ENCODE results near the gene CDHR3. TPM values are rescaled to one million over a fixed set of nuclear protein-coding genes. Genes with fewer than 3 reads are reported as not detected.
A peak's percentile ranks its signal among the peaks of the same experiment; 100 is the strongest.

Gene CDHR3
- total and polyA plus RNA-seq, 2 donors from 2014 or later = 3.6 to 7.1 TPM

DNA sequence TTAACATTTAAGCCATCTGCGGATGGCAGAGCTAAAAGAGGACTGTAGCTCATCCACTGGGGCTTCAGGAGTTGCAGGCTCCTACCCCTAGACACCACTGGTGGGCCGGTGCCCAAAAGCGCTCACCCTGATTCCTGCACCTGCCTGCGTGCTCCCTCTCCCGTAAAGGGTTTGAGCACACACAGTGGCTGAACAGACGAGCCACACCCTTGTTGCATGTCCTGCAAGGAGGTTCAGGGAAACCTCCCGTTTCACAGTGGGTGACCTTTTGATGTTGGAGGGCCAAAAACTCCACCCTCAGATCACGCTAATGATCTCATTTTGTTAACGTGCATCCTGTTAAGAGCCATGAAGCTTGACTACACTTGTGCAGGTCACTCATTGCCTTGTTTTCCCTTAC, 111.2 kb downstream of the CDHR3 start:
- H3K9me3 ChIP-seq (ENCODE audit: control insufficient read depth in 2 of 3, insufficient read depth in 1 of 3, low read length in 3 of 3) = no peaks in the 10 kb centered on the region
- TF ChIP-seq, protein P1, sequence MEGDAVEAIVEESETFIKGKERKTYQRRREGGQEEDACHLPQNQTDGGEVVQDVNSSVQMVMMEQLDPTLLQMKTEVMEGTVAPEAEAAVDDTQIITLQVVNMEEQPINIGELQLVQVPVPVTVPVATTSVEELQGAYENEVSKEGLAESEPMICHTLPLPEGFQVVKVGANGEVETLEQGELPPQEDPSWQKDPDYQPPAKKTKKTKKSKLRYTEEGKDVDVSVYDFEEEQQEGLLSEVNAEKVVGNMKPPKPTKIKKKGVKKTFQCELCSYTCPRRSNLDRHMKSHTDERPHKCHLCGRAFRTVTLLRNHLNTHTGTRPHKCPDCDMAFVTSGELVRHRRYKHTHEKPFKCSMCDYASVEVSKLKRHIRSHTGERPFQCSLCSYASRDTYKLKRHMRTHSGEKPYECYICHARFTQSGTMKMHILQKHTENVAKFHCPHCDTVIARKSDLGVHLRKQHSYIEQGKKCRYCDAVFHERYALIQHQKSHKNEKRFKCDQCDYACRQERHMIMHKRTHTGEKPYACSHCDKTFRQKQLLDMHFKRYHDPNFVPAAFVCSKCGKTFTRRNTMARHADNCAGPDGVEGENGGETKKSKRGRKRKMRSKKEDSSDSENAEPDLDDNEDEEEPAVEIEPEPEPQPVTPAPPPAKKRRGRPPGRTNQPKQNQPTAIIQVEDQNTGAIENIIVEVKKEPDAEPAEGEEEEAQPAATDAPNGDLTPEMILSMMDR (IDR thresholded peaks at IDR 0.05; ENCODE audit: borderline replicate concordance, extremely low read depth, insufficient read depth) = no peak
- no peak overlapping the region for H3K4me3 ChIP-seq (ENCODE audit: low read length in 3 of 3)
- no peak overlapping the region for H3K27ac ChIP-seq (ENCODE audit: low read depth in 2 of 2, low read length in 2 of 2)
- FAIRE-seq = no peak
- no peak for DNase-seq
- peaks cover 0 to 22% (median 21%) of the 10 kb centered on the region in 3 donors for H3K4me1 ChIP-seq (ENCODE audit: control insufficient read depth in 2 of 3, insufficient read depth in 2 of 3, low read depth in 1 of 3, low read length in 3 of 3)
- intact Hi-C loops (cut with DNase I) = no loop called here
- no peaks in the 10 kb centered on the region for H3K27me3 ChIP-seq (ENCODE audit: control insufficient read depth, insufficient read depth, low read length)
- no peak overlapping the region for H3K9ac ChIP-seq (ENCODE audit: low read length in 3 of 3)
- H3K36me3 ChIP-seq (ENCODE audit: control insufficient read depth in 2 of 3, insufficient read depth in 3 of 3, low read length in 3 of 3) = no peaks in the 10 kb centered on the region

- Histone ChIP-seq H3K36me3 (ENCODE audit: control insufficient read depth in 2 of 3, insufficient read depth in 3 of 3, low read length in 3 of 3) (no peaks in the 10 kb centered on the region), H3K27me3 (ENCODE audit: control insufficient read depth, insufficient read depth, low read length) (no peaks in the 10 kb centered on the region), H3K4me3 (ENCODE audit: low read length in 3 of 3) (no peak overlapping the region), H3K4me1 (ENCODE audit: control insufficient read depth in 2 of 3, insufficient read depth in 2 of 3, low read depth in 1 of 3, low read length in 3 of 3) (peaks cover 0 to 20% (median 10%) of the 10 kb centered on the region in 3 donors), H3K9me3 (ENCODE audit: control insufficient read depth in 2 of 3, insufficient read depth in 1 of 3, low read length in 3 of 3) (no peaks in the 10 kb centered on the region), H3K9ac (ENCODE audit: low read length in 3 of 3) (no peak overlapping the region), H3K27ac (ENCODE audit: low read depth in 2 of 2, low read length in 2 of 2) (no peak overlapping the region)
- TF ChIP-seq, protein P1 (IDR thresholded peaks at IDR 0.05; ENCODE audit: borderline replicate concordance, extremely low read depth, insufficient read depth) = no peak
- FAIRE-seq (no peak), DNase-seq (peak in 2 of 5 donors; percentile 82 to 84)
- intact Hi-C loops (cut with DNase I) = no loop called here
Observed at GRCh38 chr7:106075937-106076336, 112.9 kb downstream of the CDHR3 start.

DNA sequence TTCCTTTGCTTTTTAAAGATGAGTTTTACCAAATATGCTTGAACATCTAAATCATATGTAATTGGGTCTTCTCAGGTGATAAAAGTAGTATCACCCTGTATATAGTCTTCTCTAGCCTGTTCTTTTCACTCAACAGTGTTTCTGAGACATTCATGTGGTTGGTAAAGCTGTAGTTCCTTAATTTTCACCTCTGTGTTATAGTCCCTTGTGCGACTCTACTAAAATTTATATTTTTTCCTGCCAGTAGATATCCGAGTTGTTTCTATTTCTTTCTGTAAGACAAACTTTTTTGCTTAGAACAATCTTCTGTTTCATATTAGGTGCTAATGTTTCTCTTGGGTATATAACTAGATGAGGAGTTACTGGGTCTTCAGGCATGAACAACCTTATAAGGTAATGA, 113.5 kb downstream of the CDHR3 start:
- TF ChIP-seq, protein P1 (IDR thresholded peaks at IDR 0.05; ENCODE audit: borderline replicate concordance, extremely low read depth, insufficient read depth) = no peak
- no peak overlapping the region for H3K4me3 ChIP-seq (ENCODE audit: low read length in 3 of 3)
- no peak overlapping the region for H3K27ac ChIP-seq (ENCODE audit: low read depth in 2 of 2, low read length in 2 of 2)
- no peaks in the 10 kb centered on the region for H3K27me3 ChIP-seq (ENCODE audit: control insufficient read depth, insufficient read depth, low read length)
- no peak for FAIRE-seq
- H3K4me1 ChIP-seq (ENCODE audit: control insufficient read depth in 2 of 3, insufficient read depth in 2 of 3, low read depth in 1 of 3, low read length in 3 of 3) = peaks cover 0 to 14% (median 6%) of the 10 kb centered on the region in 3 donors
- H3K9me3 ChIP-seq (ENCODE audit: control insufficient read depth in 2 of 3, insufficient read depth in 1 of 3, low read length in 3 of 3) = no peaks in the 10 kb centered on the region
- H3K36me3 ChIP-seq (ENCODE audit: control insufficient read depth in 2 of 3, insufficient read depth in 3 of 3, low read length in 3 of 3) = no peaks in the 10 kb centered on the region
- DNase-seq = no peak
- intact Hi-C loops (cut with DNase I) = no loop called here
- H3K9ac ChIP-seq (ENCODE audit: low read length in 3 of 3) = no peak overlapping the region

All from kidney (tissue), 14 donors.